Germinal center (tissue), 1 donor: Measurements from ENCODE around the gene FOXO1.

ENCODE experiments used
- DNase-seq: peaks from one replicate; pipeline ENCODE4 v3.0.0; 2012; ENCODE audit warnings: mixed read lengths, low spot score

The FOXO1 gene

DNA sequence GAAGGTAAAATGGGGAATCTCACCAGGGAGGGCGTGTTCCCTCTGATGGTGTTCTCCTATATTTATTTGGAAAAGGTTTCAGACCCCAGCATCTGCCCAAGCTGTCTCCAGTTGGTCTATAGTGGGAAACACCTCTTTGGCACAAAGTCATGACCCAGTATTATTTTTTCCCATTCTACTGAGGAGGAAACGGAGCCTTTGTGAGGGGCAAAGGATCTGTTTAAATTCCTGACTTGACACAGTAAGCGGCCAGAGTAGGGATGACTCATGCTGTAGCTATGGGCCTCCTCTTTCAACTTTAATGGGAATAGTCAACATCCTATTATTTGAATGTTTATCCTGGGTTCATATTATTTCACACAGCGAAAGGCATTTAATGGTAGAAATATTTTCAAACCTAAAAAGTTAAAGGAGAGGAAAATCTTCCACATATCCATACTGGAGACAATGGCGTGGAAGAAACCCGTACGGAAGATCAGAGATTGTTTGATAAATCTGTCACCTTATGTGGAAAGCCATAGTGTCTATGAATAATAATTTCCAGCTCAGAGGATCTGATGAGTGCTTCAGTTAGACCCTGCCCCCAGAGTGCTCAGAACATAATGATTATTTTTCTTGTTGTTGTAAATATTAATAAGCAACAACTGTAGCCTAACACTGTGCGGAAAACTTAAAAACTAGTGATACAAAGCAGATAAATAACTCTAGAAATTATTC is 126.0 kb downstream of the FOXO1 start:
- no peak for DNase-seq

DNA sequence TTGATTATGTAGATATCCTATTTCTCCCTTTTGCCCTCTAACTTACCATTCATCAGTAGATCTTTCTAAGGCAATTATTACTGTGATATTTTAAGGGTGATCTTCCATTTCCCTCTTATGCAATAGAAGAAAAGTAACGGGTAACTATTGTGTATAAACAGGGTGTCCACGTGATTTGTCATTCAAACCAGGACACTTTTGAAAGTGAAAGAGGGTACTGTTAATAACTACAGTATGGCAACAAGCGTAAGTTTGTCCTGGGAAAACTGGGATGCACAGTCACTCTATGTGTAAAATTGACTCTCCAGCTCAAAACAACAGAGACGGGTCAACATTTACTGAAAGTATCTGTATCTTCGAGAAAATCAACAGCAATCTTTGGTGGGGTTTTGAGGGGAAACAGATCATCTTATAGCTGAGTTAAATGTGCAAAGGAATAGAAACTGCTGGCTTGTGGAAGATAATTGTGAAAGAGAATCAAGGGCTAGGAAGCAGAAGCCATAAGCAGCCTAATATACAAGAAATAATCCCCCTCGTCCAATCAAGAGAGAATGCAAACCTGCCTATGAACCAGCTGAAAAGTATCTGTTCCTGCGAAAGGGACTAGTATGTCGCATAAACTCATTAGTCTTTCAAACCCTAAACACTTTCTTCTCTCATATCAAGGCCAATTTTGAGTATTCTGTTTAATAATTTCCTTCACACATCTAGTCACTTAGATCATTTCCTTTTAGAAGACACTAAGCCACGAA is 126.7 kb downstream of the FOXO1 start:
- no peak for DNase-seq

DNA sequence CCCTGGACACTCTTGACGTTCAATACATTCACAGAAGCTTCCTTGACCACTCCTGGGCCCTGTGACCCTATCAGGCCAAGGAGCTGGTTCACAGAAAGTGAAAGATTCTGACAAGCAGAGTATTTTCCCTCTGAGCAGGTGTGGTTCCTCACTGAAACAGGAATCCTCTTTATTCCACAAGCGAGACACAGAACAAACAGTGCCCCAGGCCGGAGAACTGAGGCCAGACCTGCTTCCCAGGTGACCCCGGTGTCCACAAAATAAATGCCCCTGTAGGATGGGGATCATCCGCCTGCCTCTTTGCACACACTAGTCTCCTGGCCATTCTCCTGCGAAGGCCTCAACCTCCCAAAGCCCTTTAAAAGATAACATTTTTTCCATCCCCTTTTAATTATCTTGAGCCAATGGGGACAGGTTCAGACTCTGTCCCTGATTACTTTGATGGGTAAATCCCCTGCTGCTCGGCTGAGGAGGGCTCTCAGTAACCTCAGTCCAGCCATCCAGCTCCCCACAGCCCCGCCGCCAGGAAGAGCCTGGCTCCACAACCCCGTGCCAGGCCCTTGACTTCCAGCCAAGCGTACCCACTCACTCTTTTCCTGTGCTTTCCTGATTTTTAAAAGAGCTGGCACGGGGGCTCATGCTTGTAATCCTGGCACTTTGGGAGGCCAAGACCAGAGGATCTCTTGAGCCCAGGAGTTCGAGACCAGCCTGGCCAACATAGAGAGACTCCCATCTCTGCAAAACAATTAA is 129.1 kb downstream of the FOXO1 start:
- DNase-seq = no peak

DNA sequence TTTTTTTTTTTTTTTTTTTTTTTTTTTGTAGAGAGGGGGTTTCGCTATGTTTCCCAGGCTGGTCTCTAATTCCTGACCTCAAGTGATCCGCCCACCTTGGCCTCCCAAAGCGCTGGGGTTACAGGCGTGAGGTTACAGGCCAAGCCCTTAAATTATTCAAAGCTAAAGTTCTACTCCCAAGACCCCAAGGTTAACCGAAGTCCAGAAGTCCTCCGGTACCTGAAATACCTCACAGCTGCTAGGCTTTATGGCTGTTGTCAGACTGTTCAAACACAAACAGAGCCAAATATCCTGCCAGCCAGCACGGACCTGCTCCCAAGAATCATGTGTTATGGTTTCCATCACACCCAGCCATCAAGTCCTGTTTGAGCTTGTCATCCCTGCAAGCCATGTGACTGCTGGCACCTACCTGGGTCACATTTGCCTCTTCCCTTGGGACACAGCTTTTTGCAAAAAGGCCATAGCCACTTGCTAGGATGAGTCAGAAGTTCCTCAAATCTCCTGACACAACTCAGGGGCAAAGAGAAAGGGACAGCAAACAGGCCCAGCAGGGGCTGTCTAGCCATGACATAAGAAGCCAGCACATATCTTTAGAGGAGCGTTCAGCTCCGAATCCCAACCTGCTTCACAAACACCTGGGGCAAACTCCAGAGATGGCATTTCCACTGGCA is 129.9 kb downstream of the FOXO1 start:
- DNase-seq = no peak

DNA sequence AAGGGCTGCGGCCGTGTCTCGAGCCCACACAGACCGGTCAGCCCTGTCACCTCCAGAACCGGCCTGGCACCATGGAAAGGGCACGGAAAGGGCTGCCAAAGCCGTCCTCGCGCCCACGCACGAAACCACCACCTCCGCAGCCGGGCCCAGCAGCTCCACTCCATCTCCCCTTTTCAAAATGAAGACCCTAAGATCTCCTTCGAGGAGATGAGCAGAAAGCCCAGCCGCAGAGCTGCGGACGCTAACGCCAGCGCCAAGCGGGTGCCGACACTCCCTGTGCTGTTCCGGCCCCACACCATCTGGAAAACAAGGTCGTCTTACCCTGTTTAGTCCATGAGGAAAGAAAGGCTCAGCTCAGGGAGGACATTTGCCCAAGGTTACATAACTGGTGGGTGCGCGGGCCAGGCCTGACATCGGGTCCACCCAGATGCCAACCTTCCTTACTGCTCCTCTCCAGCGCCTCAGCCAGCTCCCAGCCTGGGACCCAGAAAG is 131.1 kb downstream of the FOXO1 start:
- DNase-seq = no peak

DNA sequence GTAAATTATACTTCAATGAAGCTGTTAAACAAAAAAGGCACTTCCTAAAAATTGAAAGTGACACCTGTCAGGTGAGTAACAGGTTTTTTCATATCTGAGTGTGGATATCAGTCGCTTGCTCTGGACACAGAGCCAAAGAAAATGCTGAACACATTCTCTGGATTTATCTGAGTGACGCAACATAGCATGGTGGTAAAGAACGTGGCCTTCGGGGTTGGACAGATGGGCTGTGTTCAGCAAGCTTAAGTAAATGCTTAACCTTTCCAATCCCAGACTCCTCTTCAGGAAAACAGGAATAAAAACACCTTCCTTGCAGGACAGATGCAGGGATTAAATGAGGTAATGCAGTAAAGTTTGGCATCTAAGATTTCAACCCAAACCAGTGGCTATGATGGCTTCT is 132.0 kb downstream of the FOXO1 start:
- no peak for DNase-seq

DNA sequence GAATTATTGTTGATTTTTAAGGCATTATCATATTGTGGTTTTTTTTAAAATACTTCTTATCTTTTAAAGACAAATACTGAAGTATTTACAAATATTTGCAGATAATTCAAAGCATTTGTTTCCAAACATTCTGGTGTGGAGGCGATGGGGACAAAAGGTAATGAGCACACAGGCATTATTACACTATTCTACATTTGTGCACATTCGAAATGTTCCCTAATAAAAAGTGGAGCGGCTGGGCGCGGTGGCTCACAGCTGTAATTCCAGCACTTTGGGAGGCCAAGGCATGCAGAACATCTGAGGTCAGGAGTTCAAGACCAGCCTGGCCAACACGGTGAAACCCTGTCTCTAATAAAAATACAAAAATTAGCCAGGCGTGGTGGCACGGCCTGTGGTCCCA is 133.4 kb downstream of the FOXO1 start:
- DNase-seq = no peak

DNA sequence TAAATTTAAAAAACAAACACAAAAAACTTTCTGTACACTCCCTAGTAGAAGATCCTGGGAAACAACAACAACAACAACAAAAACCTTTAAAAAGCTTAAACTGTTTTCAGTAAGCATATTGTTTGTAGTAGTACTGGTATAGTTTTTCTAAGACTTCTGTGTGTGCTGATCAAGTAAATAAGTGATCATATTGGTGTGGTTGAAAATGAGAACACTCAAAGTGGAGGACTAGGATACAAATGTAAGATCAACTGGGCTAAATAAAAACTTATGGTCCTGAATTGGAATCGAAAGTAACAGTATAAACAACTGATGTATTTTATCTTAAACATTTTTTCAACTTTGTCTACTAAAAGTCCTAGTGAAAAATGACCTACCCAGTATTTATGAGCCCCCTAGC is 135.5 kb downstream of the FOXO1 start:
- no peak for DNase-seq

DNA sequence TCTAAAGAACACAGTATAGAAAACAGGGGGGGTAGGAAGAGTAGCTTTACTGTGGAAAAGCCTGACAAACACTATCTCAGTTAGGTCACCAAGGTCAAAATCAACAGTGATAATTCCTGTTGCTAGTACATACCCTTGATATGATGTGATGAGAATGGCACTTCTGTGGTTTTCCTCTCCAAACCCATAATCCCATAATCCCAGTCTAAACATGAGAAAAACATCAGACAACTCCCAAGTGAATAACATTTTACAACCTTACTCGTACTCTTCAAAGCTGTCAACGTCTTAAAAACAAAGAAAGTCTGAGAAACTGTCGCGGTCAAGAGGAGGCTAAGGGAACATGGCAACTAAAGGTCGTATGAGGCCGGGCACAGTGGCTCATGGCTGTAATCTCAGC is 137.6 kb downstream of the FOXO1 start:
- DNase-seq = no peak

DNA sequence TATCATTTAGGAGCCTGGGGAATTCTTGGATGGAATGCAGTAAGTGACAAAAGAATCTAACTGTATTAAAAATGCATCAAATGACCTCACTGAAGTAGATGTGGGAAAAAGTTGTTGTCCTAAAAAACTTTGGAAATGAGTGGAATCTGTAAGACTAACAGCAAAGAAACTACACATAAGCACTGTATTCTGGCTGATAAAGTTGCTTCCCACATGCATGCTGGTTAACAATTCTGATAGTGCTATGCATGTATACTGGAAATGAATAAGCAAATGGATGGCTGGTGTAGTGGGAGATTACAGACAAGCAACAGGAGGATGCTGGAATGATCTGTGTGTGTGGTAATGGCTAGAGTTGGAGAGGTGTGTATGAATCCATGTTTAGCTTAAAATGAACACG is 138.5 kb downstream of the FOXO1 start:
- DNase-seq = no peak

DNA sequence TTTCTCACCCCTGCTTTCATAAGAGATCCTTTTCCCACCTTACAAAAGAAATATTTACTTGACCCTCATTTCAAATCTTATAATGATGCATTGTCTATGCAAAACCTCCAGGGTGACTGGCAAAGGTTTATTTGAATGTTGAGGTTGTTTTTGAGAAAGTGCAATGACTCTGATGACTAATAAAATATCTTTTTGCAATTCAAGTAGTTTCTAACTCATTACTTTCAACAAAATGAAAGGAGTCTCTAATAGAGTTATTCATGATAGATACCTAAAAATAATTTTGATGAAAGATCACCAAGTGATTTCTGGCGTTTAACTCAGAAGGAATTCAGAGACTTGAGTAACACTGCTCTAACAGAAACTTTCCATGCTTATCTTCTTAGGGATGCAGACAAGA is 144.2 kb downstream of the FOXO1 start:
- DNase-seq = no peak

DNA sequence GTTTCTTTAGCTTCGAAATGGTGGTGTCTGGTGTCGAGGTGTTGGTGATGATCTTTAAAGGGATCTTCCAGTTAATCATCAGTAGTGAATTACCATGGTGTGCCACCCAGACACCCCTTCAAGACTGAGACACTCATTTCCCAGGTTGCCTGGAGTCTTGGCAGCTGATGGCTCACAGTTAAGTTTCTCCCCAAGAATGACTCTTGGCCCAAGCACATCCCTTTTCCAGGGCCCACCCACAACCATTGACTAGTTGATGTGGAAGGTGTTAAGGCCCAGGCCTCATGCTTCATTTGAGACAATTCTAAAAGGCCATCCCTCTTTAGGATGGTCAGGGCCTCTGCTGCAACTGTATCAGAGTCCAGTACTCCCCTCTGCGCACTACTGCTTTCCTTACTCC is 145.5 kb downstream of the FOXO1 start:
- DNase-seq = no peak

DNA sequence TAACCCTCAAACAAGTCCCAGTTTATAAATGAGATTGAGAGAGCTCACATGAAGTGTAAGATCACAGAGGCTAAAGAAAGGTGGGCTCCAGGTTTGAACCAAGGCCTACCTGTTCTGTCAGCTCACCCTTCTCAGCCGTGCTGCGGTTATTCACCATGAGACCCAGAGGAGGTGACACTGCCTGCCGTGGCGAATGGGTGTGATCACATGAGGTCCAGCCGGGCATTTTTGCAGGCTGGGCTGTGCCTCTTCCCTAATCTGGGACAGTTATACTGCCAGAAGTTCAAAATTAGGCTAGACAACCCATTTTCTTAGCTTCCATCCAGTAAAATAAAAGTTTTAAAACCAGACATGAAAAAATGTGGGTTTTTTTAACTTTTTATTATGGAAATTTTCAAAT is 146.8 kb downstream of the FOXO1 start:
- no peak for DNase-seq

DNA sequence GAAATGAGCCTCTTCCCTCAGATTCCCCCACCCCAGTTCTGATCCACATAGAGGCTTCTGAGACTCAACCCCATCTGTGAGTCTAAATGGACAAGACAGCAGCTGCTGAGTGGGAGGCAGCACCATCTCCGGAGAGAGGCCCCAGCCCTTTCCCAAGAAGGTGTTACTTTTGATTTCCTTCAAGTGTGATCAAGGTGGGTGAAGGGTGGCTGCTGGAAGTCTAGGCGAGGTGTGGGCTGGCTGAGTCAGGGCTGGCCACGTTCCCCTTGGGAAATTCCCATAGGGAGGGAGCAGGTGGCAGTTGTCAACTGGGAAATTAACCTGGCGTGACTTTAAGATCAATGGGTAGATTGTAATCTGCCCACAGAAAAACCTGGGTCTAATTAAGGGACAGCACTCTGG is 148.0 kb downstream of the FOXO1 start:
- DNase-seq = no peak

DNA sequence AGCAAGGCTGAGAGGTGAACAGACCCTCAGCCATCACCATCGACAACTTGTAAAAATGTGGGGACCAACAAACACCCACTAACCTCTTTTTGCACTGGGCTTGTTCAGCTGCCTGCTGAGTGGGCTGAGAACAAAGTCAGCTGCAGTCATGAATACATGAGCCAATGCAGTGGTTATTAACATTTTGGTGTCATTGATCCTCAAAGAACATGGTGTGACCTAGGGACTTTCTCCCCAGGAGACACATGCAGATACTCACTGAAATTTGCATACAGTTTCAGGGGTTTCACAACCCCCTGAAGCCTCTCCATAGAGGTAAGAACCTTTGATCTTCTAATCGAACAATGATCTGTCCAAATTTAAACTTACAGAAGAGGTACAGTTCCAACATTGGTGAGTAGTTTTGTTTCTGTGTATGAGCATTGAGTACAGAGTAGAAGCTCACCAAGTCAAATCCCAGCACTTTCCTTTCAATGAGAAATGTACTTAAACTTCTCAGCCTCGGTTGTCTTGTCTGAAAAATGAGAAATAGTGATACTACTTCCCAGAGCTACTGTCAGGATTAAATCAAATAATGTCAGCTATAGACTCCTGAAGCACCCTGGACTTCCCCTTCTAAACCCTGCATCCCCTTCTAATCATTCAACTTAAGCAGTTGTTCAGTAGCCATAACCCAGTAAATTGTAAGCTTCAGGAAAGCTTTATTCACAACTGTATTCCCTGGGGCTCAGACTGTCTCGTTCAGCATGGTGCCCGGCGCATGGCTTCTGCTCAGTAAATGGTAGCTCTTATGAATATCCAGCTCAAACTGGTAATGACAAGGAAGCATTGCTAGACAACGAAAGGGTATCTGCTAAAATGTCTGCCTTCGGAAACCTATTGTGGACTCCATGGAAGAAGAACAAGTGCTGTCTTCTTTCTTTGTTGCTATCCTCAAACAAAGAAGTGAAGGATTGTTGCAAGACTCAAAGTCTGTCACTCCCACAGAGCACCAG is 148.7 kb downstream of the FOXO1 start:
- no peak for DNase-seq

DNA sequence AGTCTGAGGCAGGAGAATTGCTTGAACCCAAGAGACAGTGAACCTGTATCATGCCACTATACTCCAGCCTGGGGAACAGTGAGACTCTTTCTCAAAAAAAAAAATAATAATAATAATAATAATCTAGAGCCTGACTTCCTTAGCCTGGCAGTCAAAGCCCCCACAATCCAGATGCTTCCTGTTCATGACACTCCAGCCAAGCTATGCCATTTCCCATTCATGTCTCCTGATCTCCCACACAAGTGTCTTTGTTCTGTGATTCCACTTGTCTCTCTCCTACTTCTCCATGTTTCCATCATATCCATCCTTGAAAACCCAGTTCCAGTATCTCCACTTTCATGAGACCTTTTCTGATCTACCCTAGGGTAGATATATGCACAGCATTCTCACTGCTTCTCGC is 150.7 kb downstream of the FOXO1 start:
- DNase-seq = no peak

DNA sequence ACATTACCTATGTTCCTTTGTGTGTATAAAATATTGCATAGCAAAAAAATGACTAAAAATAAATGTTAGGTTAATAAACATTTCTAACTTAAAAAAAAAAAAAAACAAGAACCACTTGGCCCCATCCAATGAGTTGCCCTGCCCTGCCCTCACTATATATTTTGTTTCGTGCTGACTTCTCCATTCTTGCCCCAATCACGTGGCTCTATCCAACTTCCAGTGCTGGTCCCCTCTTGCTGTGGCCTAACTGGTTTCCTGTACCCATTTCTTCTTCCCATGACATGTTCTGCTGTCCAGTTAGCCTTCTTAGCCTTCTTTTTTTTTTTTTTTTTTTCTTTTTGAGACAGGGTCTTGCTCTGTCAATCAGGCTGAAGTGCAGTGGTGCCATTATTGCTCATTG is 151.6 kb downstream of the FOXO1 start:
- DNase-seq = no peak

DNA sequence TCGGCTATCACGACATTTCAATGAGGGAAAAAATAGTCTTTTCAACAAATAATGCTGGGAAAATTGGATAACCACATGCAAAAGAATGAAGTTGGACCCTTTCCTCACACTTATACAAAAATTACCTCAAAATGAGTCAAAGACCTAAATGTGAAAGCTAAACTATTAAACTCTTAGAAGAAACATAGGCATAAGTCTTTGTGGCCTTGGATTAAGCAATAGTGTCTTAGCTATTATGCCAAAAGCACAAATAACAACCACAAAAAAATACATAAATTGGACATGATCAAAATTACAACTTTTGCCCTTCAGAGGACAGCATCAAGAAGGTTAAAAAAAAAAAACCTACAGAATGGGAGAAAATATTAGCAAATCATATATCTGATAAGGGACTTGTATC is 156.6 kb downstream of the FOXO1 start:
- no peak for DNase-seq

DNA sequence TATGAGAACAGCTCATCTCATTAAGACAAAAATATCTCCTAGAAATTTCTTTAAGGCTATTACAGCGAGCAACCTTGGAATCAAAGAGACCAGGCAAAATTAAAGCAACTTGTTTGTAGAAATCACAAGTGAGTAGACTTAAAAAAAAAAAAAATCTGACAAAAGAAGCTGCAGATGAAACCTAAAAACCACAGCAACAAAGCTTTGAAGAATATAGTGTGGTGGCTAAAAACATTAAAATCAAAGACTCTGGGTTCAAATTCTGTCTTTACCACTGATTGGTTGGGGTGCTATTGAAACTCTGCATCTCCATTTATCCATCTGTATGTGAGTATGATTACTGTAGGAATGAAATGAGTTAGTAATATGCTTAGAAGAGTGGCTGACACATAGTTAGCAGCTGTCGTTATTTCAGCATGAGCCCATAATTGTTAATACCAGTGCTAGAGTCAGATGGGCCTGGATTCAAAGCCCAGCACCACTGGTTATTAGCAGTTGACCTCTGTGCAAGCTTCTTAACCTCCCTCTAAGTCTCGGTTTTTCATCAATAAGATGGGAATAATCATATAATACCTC is 157.6 kb downstream of the FOXO1 start:
- DNase-seq = no peak

DNA sequence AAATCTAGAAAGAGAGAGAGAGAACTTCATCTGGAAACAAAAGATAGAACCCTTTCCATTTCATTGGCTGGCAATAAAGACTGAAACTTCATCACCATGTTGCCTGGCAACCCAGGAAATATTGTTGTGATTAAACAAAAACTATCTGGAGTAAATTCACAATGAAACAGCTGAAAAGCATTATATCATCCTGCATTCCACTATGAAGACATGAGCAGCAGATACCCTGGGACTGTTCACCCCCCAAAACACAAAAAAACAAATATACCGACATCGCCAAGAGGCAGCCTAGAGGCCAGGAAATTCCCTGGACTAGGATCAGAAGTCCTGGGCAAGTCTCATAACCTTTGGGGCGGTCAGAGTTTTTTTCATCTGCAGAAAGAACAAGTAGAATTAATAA is 158.3 kb downstream of the FOXO1 start:
- no peak for DNase-seq
